Thymus (tissue), 11 donors: ENCODE data around the gene KCNAB1. TPM values are rescaled to one million over a fixed set of nuclear protein-coding genes. Genes with fewer than 3 reads are reported as not detected.

ENCODE experiments used
- DNase-seq, 9 donors: peaks; one replicate each; pipeline ENCODE4 v3.0.0-alpha.2; 2013; ENCODE audit warnings: low spot score in 9 of 9, low read depth in 6 of 9, missing footprints in 1 of 9
- H3K27ac ChIP-seq, 2 donors: one replicate each; pipeline ENCODE4 v1.5.1; 2013; ENCODE audit warnings: control low read depth in 1 of 2, low read depth in 1 of 2, low read length in 1 of 2, mild to moderate bottlenecking in 1 of 2, moderate library complexity in 1 of 2
- H3K27me3 ChIP-seq, 2 donors: one replicate each; pipeline ENCODE4 v1.5.1; 2013; ENCODE audit warnings: low read length in 1 of 2; ENCODE audit not compliant: control insufficient read depth in 2 of 2, insufficient read depth in 1 of 2
- H3K36me3 ChIP-seq, 2 donors: one replicate each; pipeline ENCODE4 v1.5.1; 2013; ENCODE audit warnings: low read length in 1 of 2, mild to moderate bottlenecking in 1 of 2, moderate library complexity in 1 of 2; ENCODE audit not compliant: control insufficient read depth in 2 of 2, insufficient read depth in 2 of 2
- H3K4me1 ChIP-seq, 2 donors: one replicate each; pipeline ENCODE4 v1.5.1; 2013; ENCODE audit warnings: low read length in 2 of 2; ENCODE audit not compliant: control insufficient read depth in 2 of 2, insufficient read depth in 2 of 2
- H3K4me3 ChIP-seq, 2 donors: one replicate each; pipeline ENCODE4 v1.5.1; 2013; ENCODE audit warnings: low read length in 2 of 2, control low read depth in 1 of 2, mild to moderate bottlenecking in 1 of 2
- H3K9me3 ChIP-seq, 2 donors: one replicate each; pipeline ENCODE4 v1.5.1; 2013; ENCODE audit warnings: low read length in 1 of 2, mild to moderate bottlenecking in 1 of 2; ENCODE audit not compliant: control insufficient read depth in 2 of 2, insufficient read depth in 1 of 2
- WGBS: extraction: QIAGEN DNeasy Blood & Tissue Kit; methylation state at CpG from one replicate; pipeline ENCODE4 v1.1.7; 2013; 5-methylcytosine and 5-hydroxymethylcytosine counted together
- polyA plus RNA-seq: library from polyadenylated mRNA; stranded (reverse); fragments of 200-250 nt; gene quantifications from one replicate; pipeline ENCODE4 v1.2.3, GENCODE V29; 2013
- total RNA-seq: library from RNA; stranded (reverse); fragments of 120-200 nt; gene quantifications from one replicate; pipeline ENCODE4 v1.2.4, GENCODE V29; 2013
- donor health status: healthy.

KCNAB1 gene
- total and polyA plus RNA-seq, 2 donors: 1.0 to 4.0 TPM

- Histone ChIP-seq H3K9me3 (no peaks in the 10 kb centered on the region), H3K36me3 (no peaks in the 10 kb centered on the region), H3K4me1 (no peaks in the 10 kb centered on the region), H3K4me3 (no peak overlapping the region), H3K27me3 (no peaks in the 10 kb centered on the region), H3K27ac (no peak overlapping the region)
- DNase-seq: no peak
These were observed 85.8 kb downstream of the KCNAB1 start for GRCh38 chr3:156206157-156206556.

GRCh38 chr3:156207802-156208685 is 87.7 kb downstream of the KCNAB1 start:
- 87% methylated on average over 4 of the region's 4 CpGs for WGBS
- DNase-seq: no peak
- H3K9me3 ChIP-seq: no peaks in the 10 kb centered on the region

GRCh38 chr3:156209631-156210335 is 89.4 kb downstream of the KCNAB1 start:
- Histone ChIP-seq H3K27ac (no peak overlapping the region), H3K4me3 (no peak overlapping the region), H3K36me3 (no peaks in the 10 kb centered on the region), H3K4me1 (no peaks in the 10 kb centered on the region), H3K27me3 (no peaks in the 10 kb centered on the region), H3K9me3 (no peaks in the 10 kb centered on the region)
- 98% methylated on average over 4 of the region's 4 CpGs for WGBS
- DNase-seq: no peak

More at GRCh38 chr3:156207802-156208685, 87.7 kb downstream of the KCNAB1 start:
- Histone ChIP-seq H3K4me1 (no peaks in the 10 kb centered on the region), H3K27me3 (no peaks in the 10 kb centered on the region), H3K4me3 (no peak overlapping the region), H3K27ac (no peak overlapping the region), H3K36me3 (no peaks in the 10 kb centered on the region)

- Histone ChIP-seq H3K9me3 (no peaks in the 10 kb centered on the region), H3K27me3 (no peaks in the 10 kb centered on the region), H3K4me1 (no peaks in the 10 kb centered on the region), H3K27ac (no peak overlapping the region), H3K36me3 (no peaks in the 10 kb centered on the region), H3K4me3 (no peak overlapping the region)
- no peak for DNase-seq
- WGBS: 13% methylated on average over 2 of the region's 2 CpGs
These were observed 91.2 kb downstream of the KCNAB1 start for GRCh38 chr3:156211583-156211982.

- no peaks in the 10 kb centered on the region for H3K36me3 ChIP-seq
- H3K4me3 ChIP-seq: no peak overlapping the region
- DNase-seq: no peak
- no peak overlapping the region for H3K27ac ChIP-seq
- no peaks in the 10 kb centered on the region for H3K4me1 ChIP-seq
- H3K9me3 ChIP-seq: no peaks in the 10 kb centered on the region
- 98% methylated on average over 6 of the region's 6 CpGs for WGBS
- no peaks in the 10 kb centered on the region for H3K27me3 ChIP-seq
These were observed 94.3 kb downstream of the KCNAB1 start for GRCh38 chr3:156214676-156215075.

- Histone ChIP-seq H3K36me3 (no peaks in the 10 kb centered on the region), H3K9me3 (no peaks in the 10 kb centered on the region), H3K27me3 (no peaks in the 10 kb centered on the region), H3K27ac (no peak overlapping the region), H3K4me1 (no peaks in the 10 kb centered on the region), H3K4me3 (no peak overlapping the region)
- 98% methylated on average over 3 of the region's 3 CpGs for WGBS
- DNase-seq: no peak
These were observed 95.4 kb downstream of the KCNAB1 start for GRCh38 chr3:156215751-156216150.

GRCh38 chr3:156216216-156216615 is 95.8 kb downstream of the KCNAB1 start:
- Histone ChIP-seq H3K27ac (no peak overlapping the region), H3K9me3 (no peaks in the 10 kb centered on the region), H3K4me3 (no peak overlapping the region), H3K36me3 (no peaks in the 10 kb centered on the region), H3K4me1 (no peaks in the 10 kb centered on the region), H3K27me3 (no peaks in the 10 kb centered on the region)
- DNase-seq: no peak
- WGBS: 98% methylated on average over 2 of the region's 2 CpGs

GRCh38 chr3:156216852-156217251 is 96.5 kb downstream of the KCNAB1 start:
- Histone ChIP-seq H3K9me3 (no peaks in the 10 kb centered on the region), H3K4me1 (no peaks in the 10 kb centered on the region), H3K27ac (no peak overlapping the region), H3K36me3 (no peaks in the 10 kb centered on the region), H3K27me3 (no peaks in the 10 kb centered on the region), H3K4me3 (no peak overlapping the region)
- 95% methylated on average over 3 of the region's 3 CpGs for WGBS
- no peak for DNase-seq

GRCh38 chr3:156217674-156218352 is 97.4 kb downstream of the KCNAB1 start:
- WGBS: 89% methylated on average over 9 of the region's 9 CpGs
- no peaks in the 10 kb centered on the region for H3K4me1 ChIP-seq

More at GRCh38 chr3:156217674-156218352, 97.4 kb downstream of the KCNAB1 start:
- no peaks in the 10 kb centered on the region for H3K27me3 ChIP-seq
- no peak overlapping the region for H3K27ac ChIP-seq
- H3K4me3 ChIP-seq: no peak overlapping the region
- H3K36me3 ChIP-seq: no peaks in the 10 kb centered on the region
- no peak for DNase-seq
- no peaks in the 10 kb centered on the region for H3K9me3 ChIP-seq
